Measurements from ENCODE around the gene SPNS3. TPM values are rescaled to one million over a fixed set of nuclear protein-coding genes. Genes with fewer than 3 reads are reported as not detected.

Gene SPNS3
- total RNA-seq, 4 donors from 2014 or later: 0.69 TPM; not detected in 3

DNA sequence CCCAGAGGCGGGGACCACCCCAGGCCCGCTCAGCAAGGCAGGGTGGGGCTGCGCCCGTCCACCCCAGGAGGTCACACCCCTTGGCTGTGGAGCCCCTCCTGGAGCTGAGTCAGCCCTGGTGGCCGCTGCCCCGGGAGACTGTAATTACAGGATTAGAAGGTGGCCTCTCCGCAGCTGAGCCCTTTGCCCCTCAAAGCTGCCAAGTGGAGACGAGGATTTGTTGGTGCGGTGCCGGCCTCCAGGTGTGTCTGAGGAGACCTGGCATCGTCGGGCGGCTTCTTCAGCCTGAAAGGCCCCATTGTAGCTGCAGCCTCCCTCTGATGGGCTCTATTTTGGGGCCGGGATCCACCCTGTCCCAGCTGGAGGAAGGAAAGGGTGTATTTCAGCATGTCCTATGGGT lies 42.3 kb downstream of the SPNS3 start:
- intact Hi-C loops (cut with DNase I; ENCODE audit: low total_unique reads): no loop called here
- no peak for TF ChIP-seq POLR2A (IDR thresholded peaks at IDR 0.05)
- TF ChIP-seq, protein P1, sequence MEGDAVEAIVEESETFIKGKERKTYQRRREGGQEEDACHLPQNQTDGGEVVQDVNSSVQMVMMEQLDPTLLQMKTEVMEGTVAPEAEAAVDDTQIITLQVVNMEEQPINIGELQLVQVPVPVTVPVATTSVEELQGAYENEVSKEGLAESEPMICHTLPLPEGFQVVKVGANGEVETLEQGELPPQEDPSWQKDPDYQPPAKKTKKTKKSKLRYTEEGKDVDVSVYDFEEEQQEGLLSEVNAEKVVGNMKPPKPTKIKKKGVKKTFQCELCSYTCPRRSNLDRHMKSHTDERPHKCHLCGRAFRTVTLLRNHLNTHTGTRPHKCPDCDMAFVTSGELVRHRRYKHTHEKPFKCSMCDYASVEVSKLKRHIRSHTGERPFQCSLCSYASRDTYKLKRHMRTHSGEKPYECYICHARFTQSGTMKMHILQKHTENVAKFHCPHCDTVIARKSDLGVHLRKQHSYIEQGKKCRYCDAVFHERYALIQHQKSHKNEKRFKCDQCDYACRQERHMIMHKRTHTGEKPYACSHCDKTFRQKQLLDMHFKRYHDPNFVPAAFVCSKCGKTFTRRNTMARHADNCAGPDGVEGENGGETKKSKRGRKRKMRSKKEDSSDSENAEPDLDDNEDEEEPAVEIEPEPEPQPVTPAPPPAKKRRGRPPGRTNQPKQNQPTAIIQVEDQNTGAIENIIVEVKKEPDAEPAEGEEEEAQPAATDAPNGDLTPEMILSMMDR (IDR thresholded peaks at IDR 0.05): no peak
- no peak for DNase-seq
- Histone ChIP-seq H3K27ac (no peak overlapping the region), H3K36me3 (no peaks in the 10 kb centered on the region), H3K27me3 (no peaks in the 10 kb centered on the region), H3K4me3 (no peak overlapping the region), H3K9me3 (no peaks in the 10 kb centered on the region), H3K4me1 (no peaks in the 10 kb centered on the region)

DNA sequence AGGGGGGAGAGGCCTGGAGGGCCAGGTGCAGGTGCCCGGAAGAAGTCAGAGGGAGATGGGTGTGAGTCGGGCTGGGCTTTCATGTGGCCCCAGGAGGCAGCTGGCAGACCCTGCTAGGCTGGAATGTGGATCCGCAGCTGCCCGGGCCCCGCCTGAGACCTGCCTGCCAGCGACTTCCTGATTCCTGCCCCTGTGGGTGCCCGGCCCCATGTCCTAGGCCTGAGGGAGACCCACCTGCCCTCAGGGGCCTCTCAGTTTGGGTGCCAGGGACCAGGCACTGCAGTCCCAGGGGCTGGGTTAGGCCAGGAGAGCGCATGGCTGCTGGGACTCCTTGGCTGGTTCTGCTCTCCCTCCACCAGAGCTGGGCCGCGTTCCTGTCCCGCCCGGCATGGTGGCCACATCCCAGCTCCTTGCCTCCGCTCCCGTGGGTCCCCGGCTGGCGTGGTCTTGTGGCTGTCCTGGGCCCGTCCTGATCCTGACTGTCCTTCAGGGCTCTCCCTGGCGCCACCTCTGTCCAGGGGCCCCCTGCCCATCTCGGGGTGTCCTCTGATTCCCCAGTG lies 42.9 kb downstream of the SPNS3 start:
- Histone ChIP-seq H3K36me3 (no peaks in the 10 kb centered on the region), H3K9me3 (no peaks in the 10 kb centered on the region), H3K27me3 (no peaks in the 10 kb centered on the region), H3K27ac (no peak overlapping the region), H3K4me3 (no peak overlapping the region), H3K4me1 (no peaks in the 10 kb centered on the region)
- no peak for TF ChIP-seq POLR2A (IDR thresholded peaks at IDR 0.05)
- TF ChIP-seq, protein P1 (IDR thresholded peaks at IDR 0.05): no peak
- DNase-seq: no peak
- intact Hi-C loops (cut with DNase I; ENCODE audit: low total_unique reads): no loop called here

DNA sequence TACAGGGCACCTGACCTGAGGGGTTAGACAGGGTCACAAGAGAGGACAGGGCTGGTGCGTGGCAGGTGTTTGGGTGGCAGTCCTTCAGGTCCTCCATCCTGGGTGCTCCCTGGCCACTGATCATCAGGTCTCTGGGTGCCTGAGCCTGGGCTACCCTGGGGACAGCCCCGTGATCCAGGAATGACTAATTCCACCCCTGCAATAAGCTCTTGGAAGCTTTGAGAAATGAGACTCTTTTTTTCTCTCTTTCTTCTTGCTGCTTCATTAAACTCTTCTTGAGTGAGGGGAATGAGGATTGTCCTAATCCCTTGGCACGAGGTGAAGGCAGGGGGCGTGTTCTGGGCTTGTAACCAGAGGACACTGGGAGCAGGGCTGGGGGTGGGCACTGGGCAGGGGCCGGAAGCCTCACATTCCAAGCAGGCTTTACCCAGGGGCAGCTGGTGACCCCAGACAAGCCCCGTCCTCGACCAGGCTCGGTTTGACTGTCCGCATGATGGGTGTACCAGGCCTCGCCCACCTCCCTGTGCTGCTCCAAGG lies 43.6 kb downstream of the SPNS3 start:
- TF ChIP-seq POLR2A (IDR thresholded peaks at IDR 0.05): no peak
- TF ChIP-seq, protein P1 (IDR thresholded peaks at IDR 0.05): no peak
- Histone ChIP-seq H3K4me3 (no peak overlapping the region), H3K9me3 (no peaks in the 10 kb centered on the region), H3K4me1 (no peaks in the 10 kb centered on the region), H3K36me3 (no peaks in the 10 kb centered on the region), H3K27ac (no peak overlapping the region), H3K27me3 (no peaks in the 10 kb centered on the region)
- DNase-seq: no peak
- intact Hi-C loops (cut with DNase I; ENCODE audit: low total_unique reads): no loop called here

DNA sequence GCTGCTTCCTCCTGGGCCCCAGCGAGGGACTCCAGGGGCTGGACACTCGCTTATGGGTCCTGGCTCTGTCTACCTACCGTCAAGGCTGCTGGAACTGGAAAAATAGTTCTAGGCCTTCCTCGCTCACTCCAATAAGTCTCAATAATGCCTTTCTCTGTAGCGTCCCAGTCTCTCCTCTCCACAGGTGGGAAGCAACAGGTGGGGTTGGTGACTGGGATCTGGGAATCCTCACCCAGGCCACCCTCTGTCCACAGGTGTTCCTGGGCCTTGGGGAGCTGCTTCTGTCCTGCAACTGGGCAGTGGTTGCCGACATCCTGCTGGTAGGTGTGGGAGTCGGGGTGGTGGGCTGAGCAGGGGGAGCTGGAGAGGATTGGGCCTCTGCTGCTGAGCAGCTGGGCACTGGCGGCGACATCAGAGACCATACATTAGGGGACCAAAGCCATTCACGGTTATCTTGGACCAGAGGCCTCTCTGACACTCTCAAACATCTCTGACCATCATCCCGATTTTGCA lies 44.6 kb downstream of the SPNS3 start:
- Histone ChIP-seq H3K27me3 (no peaks in the 10 kb centered on the region), H3K36me3 (no peaks in the 10 kb centered on the region), H3K9me3 (no peaks in the 10 kb centered on the region), H3K4me3 (no peak overlapping the region), H3K27ac (no peak overlapping the region), H3K4me1 (no peaks in the 10 kb centered on the region)
- DNase-seq: no peak
- no peak for TF ChIP-seq POLR2A (IDR thresholded peaks at IDR 0.05)
- TF ChIP-seq, protein P1 (IDR thresholded peaks at IDR 0.05): no peak
- intact Hi-C loops (cut with DNase I; ENCODE audit: low total_unique reads): no loop called here

DNA sequence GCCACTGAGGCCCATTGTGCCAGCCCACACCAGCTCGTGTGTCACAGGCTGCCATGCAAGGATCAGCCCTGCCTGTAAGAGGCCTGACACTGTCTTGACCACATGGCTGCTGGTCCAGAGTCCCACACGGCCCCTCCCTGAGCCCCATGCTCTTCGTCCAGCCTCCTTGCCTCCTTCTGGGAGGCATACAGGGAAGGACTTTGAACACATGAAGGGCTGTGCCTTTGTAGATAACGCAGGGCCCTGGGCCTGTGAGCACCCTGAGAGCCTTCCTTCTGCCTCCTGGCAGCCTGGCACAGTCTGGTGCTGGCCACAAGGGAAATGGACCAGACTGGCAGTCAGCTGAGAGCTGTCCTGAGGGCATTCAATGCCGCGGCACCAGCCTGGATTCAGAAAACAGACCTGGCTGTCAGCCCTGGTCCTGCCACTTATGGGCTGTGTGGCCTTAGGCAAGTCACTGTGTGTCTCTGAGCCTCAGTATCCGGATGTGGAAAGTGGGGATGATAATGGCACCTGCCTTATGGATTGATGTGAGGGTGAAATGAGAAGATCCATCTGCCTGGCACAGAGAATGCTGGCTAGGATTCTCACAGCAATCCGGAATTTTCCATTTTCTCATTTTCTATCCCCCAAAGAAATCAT lies 45.7 kb downstream of the SPNS3 start:
- H3K36me3 ChIP-seq: no peaks in the 10 kb centered on the region
- H3K4me3 ChIP-seq: no peak overlapping the region
- intact Hi-C loops (cut with DNase I; ENCODE audit: low total_unique reads): no loop called here
- no peaks in the 10 kb centered on the region for H3K9me3 ChIP-seq
- no peak for DNase-seq
- no peak overlapping the region for H3K27ac ChIP-seq
- TF ChIP-seq POLR2A (IDR thresholded peaks at IDR 0.05): no peak
- TF ChIP-seq, protein P1 (IDR thresholded peaks at IDR 0.05): no peak
- H3K27me3 ChIP-seq: no peaks in the 10 kb centered on the region
- H3K4me1 ChIP-seq: no peaks in the 10 kb centered on the region
